ENCODE data around the gene C22orf31. TPM values are rescaled to one million over a fixed set of nuclear protein-coding genes. Genes with fewer than 3 reads are reported as not detected.
A peak's percentile ranks its signal among the peaks of the same experiment; 100 is the strongest.

The C22orf31 gene
- total RNA-seq, 1 experiment from 2014 or later: not detected

GRCh38 chr22:29073618-29074275 lies 12.1 kb upstream of the C22orf31 start:
- Histone ChIP-seq H3K4me3 (ENCODE audit: low read depth in 2 of 2, low read length in 2 of 2) (peak overlapping the region; percentile 37 to 44), H3K9me3 (ENCODE audit: control insufficient read depth, insufficient read depth, low read depth, low read length) (no peaks in the 10 kb centered on the region), H3K36me3 (ENCODE audit: control insufficient read depth, insufficient read depth, low read length) (peaks cover 4% of the 10 kb centered on the region; the same call in 1 of the 2 replicates), H3K27me3 (ENCODE audit: control insufficient read depth, insufficient read depth, low read length) (no peaks in the 10 kb centered on the region), H3K4me1 (ENCODE audit: control insufficient read depth, insufficient read depth, low read length) (no peaks in the 10 kb centered on the region), H3K27ac (ENCODE audit: low read length) (no peak overlapping the region)
- intact Hi-C loops (cut with micrococcal nuclease; ENCODE audit: unreplicated experiment): no loop called here
- ChIA-PET POLR2A (no interaction called here), CTCF (no interaction called here)
- TF ChIP-seq CTCF (IDR thresholded peaks at IDR 0.05): no peak
- no peak for TF ChIP-seq SIN3A (IDR thresholded peaks at IDR 0.05; ENCODE audit: borderline replicate concordance, insufficient read depth, low read depth, low read length)
- no peak for TF ChIP-seq POLR2AphosphoS5 (IDR thresholded peaks at IDR 0.05; ENCODE audit: low read depth, low read length)
- in situ Hi-C loops (cut with HindIII; ENCODE audit: low pct_unique_long_range_greater_than_20kb, low sequenced_read_pairs): no loop called here
- DNase-seq (ENCODE audit: low read depth, low spot score): no peak
- BruUV-seq (replicated peaks): no TSS peak
- 0 out of 2 replicates have a peak, but pooled peaks have one; percentile 23 for ATAC-seq

DNA sequence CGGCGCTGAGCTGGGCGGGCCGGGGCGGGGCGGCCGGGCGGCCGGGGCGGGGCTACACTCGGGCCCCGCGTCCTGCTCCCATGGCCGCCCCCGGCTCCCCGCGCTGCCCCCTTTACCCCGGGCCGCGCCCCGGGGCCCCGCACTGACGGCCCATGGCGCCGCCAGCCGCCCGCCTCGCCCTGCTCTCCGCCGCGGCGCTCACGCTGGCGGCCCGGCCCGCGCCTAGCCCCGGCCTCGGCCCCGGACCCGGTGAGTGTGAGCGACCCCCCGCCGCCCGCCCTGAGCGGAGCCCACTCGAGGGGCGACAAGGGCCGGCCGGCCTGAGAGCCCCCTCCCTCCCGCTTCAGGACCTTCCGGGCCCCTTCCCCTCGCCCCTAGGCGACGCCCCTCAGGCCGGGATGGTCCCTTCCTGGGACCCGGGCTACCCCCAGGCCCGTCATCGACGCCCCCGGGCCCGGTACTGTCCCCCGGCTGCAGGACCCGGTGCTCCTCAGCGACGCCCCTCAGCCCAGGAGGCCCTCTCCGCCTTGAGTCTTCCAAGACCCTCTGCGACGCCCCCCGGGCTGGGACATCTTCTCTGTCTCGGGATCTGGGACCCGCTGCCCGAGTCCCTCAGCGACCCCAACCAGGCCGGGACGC lies 11.5 kb upstream of the C22orf31 start, which contains the start of gene KREMEN1:
Gene KREMEN1 (plus strand): TSS at position 57 of the 639 bp plus-strand sequence. CDS start 96 bp downstream, at position 153.
- BruUV-seq (replicated peaks): no TSS peak
- Histone ChIP-seq H3K4me3 (ENCODE audit: low read depth in 2 of 2, low read length in 2 of 2) (peak within 1 kb of the TSS; percentile 44 to 58), H3K4me1 (ENCODE audit: control insufficient read depth, insufficient read depth, low read length) (no peaks in the 10 kb centered on the region), H3K36me3 (ENCODE audit: control insufficient read depth, insufficient read depth, low read length) (peaks cover 4% of the 10 kb centered on the region; the same call in 1 of the 2 replicates), H3K27me3 (ENCODE audit: control insufficient read depth, insufficient read depth, low read length) (no peaks in the 10 kb centered on the region), H3K27ac (ENCODE audit: low read length) (no peak within 1 kb of the TSS), H3K9me3 (ENCODE audit: control insufficient read depth, insufficient read depth, low read depth, low read length) (no peaks in the 10 kb centered on the region)
- intact Hi-C loops (cut with micrococcal nuclease; ENCODE audit: unreplicated experiment) (no loop called here), in situ Hi-C loops (cut with HindIII; ENCODE audit: low pct_unique_long_range_greater_than_20kb, low sequenced_read_pairs) (no loop called here)
- TF ChIP-seq SIN3A (IDR thresholded peaks at IDR 0.05; ENCODE audit: borderline replicate concordance, insufficient read depth, low read depth, low read length): no peak
- no peak for TF ChIP-seq CTCF (IDR thresholded peaks at IDR 0.05)
- TF ChIP-seq REST (IDR thresholded peaks at IDR 0.05; ENCODE audit: insufficient read depth in 1 of 2, low read depth in 2 of 2, low read length in 1 of 2): no peak
- no peak for TF ChIP-seq POLR2AphosphoS5 (IDR thresholded peaks at IDR 0.05; ENCODE audit: low read depth, low read length)
- no peak for TF ChIP-seq TCF7L2 (IDR thresholded peaks at IDR 0.05; ENCODE audit: low read depth, low read length)
- no peak for DNase-seq (ENCODE audit: low read depth, low spot score)
- ChIA-PET POLR2A (no interaction called here), CTCF (no interaction called here)
- no peak for ATAC-seq

All from Panc1 (cell line).